Superior temporal gyrus (tissue), 1 donor: Measurements from ENCODE around the gene CIAPIN1.

ENCODE experiments used
- DNase-seq: peaks from one replicate; pipeline ENCODE4 v3.0.0-alpha.2; 2016; ENCODE audit errors: extremely low spot score

CIAPIN1 gene

GRCh38 chr16:57476546-57477410 is 29.6 kb upstream of the CIAPIN1 start:
- no peak for DNase-seq

DNA sequence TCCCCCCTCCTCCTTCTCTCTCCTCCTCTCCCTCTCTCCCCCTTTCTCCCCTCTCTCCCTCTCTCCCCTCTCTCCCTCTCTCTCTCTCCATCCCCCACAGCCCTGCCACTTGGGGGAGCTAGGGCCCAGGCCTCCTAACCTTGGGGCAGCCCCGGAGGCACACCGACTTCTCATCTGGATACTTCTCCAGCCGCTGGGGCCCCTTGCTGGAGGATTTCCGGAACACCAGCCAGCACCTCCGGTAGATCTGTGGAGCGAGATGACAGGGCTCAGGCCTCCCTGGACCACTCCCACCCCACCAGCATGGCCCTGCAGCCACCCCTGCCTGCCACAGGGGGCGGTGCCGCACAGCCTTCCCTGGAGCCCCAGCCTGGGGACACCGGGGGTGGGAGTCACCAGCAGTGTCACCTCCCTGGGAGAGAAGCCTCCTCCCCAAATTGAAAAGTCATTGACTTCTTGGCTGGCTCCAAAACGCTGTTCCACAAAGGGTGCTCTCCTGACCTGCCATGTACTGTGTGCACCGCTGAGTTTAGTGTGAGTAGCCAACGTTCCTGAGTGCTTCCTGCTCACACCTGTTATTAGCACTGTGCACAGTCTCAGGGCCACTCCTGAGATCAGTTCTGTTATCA is 28.6 kb upstream of the CIAPIN1 start:
- no peak for DNase-seq

DNA sequence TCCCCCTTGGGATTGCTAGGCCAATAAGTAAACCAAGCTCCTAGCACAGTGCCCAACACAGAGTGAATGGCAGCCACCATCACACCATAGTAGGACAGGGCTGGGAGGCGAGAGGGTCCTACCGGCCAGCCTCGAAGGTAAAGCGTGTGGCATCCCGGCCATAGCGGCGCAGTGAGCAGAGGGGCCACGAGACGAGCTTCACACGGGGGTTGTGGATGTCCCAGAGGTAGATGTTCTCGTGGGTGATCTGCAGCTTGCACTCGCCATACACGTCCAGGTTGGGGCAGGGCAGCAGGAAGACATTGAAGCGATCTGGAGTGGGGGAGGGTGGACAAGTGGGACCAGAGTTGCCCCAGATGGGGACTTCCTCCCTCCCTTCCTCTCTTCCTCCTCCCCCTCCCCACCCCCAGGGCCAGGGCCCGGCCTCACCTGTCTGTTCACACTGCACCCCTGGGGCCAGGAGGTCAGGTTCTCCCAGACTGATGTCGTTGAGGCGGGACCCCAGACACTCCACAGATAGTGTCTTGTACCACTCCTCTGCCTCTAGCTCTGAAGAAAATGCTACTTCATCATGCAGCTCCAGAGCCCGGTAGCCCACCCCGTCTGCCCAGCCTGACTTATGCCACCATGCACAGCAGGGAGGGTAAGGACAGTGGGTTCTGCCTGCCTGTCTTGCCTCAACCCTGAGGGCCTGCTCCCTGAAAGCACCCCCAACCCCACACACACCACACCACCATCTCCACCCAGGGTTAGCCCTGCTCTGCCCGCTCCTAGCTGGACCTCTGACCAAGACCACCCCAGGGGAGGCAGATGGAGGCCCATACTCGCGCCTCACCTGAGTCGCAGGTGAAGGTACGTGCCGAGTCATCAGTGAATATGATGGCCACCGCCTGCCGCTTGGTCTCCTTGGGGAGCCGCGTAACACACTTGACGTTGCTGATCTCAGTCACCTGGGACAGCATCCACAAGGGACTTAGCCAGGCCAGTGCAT is 27.8 kb upstream of the CIAPIN1 start:
- no peak for DNase-seq

GRCh38 chr16:57473906-57474305 is 26.7 kb upstream of the CIAPIN1 start:
- no peak for DNase-seq

- no peak for DNase-seq
Measured at GRCh38 chr16:57473176-57473840, 26.1 kb upstream of the CIAPIN1 start.

GRCh38 chr16:57472665-57473060 is 25.5 kb upstream of the CIAPIN1 start:
- DNase-seq, result no peak

GRCh38 chr16:57471852-57472664 is 24.9 kb upstream of the CIAPIN1 start:
- DNase-seq, result no peak

- no peak for DNase-seq
Measured at GRCh38 chr16:57471209-57471608, 24.0 kb upstream of the CIAPIN1 start.

- no peak for DNase-seq
Measured at GRCh38 chr16:57470711-57471110, 23.5 kb upstream of the CIAPIN1 start.

- DNase-seq, result no peak
Measured at GRCh38 chr16:57469917-57470470, 22.8 kb upstream of the CIAPIN1 start.

GRCh38 chr16:57469046-57469445 is 21.9 kb upstream of the CIAPIN1 start:
- DNase-seq, result no peak

DNA sequence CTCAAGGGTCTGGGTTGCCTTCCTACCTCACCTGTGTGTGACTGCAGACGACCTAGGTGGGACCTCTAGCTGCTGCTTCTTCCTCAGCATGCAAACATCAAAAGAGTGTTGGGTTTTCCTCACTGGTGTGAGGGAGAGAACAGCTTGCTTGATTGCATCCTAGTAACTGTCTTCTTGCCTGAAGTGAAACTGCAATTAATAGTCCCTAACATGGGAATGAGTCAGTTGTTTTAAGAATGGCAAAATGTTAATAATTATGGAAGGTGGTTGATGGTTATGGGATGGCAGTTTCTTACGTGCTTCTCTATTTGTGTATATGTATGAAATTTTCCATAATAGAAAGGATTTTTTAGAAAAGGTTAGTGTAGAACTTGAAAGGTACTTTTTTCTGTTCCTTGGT is 21.2 kb upstream of the CIAPIN1 start:
- no peak for DNase-seq

- no peak for DNase-seq
Measured at GRCh38 chr16:57464523-57464922, 17.3 kb upstream of the CIAPIN1 start.

DNA sequence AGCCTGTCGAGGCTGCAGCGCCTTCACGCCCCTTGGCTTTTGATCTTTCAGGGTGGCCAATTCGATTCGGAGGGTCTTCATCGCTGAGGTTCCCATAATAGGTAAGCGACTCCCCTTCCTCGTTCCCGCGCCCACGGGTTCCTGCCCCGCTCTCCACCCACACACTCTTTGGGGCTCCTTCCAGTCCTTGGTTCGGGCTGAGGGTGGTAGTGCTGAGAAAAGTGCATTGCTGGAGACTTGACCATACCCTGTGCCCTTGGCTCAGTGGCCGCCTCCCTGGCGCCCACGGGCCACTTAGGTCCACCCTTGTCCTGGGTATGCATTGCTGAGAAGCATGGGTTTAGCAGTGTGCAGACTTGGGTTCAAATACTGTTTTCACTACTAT is 15.8 kb upstream of the CIAPIN1 start:
- DNase-seq, result no peak

GRCh38 chr16:57462209-57462977 is 15.2 kb upstream of the CIAPIN1 start, which contains the start of gene POLR2C:
TSS of gene POLR2C (plus strand) at chr16:57462679. CDS start at chr16:57462725, 46 bp downstream.
- DNase-seq, result peak; percentile 87

DNA sequence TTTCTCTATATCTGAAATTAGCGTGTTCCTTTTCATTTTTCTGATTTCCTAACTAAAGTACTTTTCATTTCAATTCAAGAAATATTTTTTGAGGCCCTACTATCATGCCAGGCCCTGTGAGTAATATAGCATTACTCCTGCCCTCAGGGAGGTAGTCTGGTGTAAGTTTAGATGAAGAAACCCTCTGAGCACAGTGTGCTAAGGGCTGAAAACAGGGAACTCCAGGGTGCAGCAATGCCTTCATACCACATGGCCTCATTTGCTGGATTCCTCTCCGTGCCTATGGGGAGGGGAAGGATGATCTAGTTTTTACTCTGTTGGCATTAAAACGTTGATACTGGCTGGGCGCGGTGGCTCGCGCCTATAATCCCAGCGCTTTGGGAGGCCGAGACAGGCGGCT is 4.8 kb upstream of the CIAPIN1 start:
- no peak for DNase-seq

DNA sequence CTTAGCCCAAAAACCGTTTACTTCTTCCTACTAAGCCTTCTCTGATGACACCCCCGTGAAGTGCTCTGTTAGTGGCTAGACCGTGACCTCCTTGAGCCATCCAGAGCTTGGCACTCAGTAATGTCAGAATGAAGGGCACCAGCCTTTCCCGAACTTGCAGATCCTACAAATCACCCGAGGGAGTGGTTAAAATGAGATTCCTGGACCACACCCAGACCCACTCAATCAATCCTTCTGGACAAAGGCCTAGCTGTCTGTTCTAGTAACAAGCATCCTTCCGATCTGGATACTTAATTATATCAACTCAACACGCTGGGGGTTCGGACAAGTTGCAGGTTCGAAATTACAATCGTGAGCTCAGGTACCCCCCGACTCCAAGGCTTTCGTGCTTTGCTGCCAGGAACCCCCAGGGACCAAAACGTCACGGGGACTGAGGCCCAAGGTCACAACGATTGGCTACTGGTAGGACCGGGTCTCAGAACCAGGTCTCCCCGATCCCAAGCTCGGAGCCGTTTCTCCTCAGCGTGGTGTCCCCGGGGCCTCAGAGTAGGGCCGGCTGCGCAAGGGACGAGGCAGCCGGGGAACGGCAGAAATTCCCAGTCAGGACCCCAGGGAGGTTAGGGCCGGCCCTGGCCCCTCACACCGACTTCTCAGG is 527 bp downstream of the CIAPIN1 start:
- no peak for DNase-seq

GRCh38 chr16:57445510-57445909 is 1.7 kb downstream of the CIAPIN1 start:
- DNase-seq, result no peak

DNA sequence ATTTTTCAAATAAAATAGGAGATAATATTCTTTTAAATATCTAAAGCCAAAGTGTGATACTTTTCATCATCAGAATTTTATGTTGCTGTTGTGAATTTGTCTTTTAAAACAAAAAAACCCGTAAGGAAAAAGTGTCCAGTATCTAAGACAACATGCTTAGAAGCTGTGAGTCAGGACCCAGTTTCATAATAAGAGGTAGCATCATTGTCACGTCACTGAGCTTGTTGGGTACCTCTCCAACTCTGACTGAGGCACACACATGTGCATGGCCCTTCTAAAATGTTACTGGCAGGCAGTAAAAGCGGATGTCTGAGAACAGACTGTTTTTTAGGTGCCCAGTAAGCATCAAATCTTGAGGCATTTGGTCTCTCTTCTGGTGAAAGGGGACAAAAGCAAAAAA is 2.5 kb downstream of the CIAPIN1 start:
- DNase-seq, result no peak
